COLO668 (cell line): ENCODE results near the gene NELFCD.

Experiments
- DNase-seq: peaks from one replicate; lab custom pipeline; 2025; ENCODE audit not compliant: unreplicated experiment; lab: John Stamatoyannopoulos, UW

The NELFCD gene

GRCh38 chr20:59043698-59044097 lies 62.6 kb downstream of the NELFCD start:
- no peak for DNase-seq

- DNase-seq: no peak
Observed at GRCh38 chr20:59044295-59044694, 63.2 kb downstream of the NELFCD start.
